GM12865 (cell line): ENCODE results near the gene TANC1.

Experiments used
- DNase-seq: peaks from one replicate; pipeline ENCODE4 v3.0.0; 2010; ENCODE audit warnings: low read depth
- H3K4me3 ChIP-seq: 2 replicates; pipeline ENCODE4 v1.5.1; 2011; ENCODE audit warnings: mild to moderate bottlenecking, low read depth, low read length, control low read depth
- TF ChIP-seq, protein P1 (sequence below): IDR thresholded peaks from 2 replicates; pipeline ENCODE4 v1.5.1; 2011; ENCODE audit warnings: low read length, control low read depth, low read depth, inconsistent platforms; ENCODE audit not compliant: insufficient read depth; ENCODE audit errors: missing control alignments

TANC1 gene

DNA sequence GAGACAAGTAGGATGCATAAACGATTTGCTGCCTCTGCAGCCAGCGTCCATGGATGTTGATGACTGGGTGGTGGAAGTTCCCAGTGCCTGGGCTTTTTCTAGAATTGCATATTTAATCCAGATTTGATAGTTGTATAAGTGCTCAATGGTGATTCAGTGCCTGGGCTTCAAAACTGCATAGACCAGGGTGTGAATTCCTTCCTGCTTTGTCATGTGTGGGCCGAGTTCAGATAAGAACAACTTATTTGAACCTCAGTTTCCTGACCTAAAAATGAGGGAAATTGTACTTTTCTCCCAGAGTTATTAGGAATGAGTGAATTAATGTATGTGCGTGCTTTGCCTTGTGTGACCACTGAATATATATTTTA, 163.5 kb downstream of the TANC1 start:
- DNase-seq = no peak
- H3K4me3 ChIP-seq = no peak overlapping the region
- TF ChIP-seq, protein P1, sequence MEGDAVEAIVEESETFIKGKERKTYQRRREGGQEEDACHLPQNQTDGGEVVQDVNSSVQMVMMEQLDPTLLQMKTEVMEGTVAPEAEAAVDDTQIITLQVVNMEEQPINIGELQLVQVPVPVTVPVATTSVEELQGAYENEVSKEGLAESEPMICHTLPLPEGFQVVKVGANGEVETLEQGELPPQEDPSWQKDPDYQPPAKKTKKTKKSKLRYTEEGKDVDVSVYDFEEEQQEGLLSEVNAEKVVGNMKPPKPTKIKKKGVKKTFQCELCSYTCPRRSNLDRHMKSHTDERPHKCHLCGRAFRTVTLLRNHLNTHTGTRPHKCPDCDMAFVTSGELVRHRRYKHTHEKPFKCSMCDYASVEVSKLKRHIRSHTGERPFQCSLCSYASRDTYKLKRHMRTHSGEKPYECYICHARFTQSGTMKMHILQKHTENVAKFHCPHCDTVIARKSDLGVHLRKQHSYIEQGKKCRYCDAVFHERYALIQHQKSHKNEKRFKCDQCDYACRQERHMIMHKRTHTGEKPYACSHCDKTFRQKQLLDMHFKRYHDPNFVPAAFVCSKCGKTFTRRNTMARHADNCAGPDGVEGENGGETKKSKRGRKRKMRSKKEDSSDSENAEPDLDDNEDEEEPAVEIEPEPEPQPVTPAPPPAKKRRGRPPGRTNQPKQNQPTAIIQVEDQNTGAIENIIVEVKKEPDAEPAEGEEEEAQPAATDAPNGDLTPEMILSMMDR = no peak

DNA sequence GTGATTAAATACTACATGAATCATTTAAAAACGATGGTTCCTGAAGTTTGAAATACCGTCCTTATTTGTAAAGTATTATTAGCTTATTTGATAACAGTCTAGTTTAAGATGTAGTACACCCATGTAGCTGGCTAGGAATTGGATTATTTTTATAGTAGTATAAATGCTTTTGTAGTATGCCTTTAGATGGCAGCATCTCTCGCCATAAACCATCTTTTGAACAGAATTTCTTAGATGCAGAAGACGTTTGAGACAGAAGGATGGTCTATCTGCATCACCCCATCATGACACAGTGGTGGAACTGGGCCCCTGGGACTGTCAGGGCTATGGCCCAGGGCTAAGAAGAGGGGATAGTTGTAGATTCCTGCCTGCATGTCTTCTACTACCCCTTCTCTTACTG, 165.4 kb downstream of the TANC1 start:
- TF ChIP-seq, protein P1 = no peak
- DNase-seq = peak; percentile 15
- H3K4me3 ChIP-seq = no peak overlapping the region

DNA sequence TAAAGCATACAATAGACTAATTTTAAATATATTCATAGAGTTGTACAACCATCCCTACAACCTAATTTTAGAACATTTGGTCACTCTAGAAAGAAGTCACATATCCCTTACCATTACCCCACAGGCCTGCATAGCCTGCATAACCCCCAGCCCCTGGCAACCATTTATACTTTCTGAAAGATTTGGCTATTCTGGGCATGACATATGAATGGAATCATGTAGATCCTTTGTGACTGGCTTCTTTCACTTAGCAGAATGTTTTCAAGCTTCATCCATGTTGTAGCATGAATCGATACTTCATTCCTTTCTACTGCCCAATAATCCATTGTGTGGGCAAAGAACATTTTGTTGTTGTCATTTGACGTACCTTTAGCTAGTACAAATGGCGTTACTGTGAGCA, 166.5 kb downstream of the TANC1 start:
- no peak overlapping the region for H3K4me3 ChIP-seq
- DNase-seq = no peak
- TF ChIP-seq, protein P1 = no peak

DNA sequence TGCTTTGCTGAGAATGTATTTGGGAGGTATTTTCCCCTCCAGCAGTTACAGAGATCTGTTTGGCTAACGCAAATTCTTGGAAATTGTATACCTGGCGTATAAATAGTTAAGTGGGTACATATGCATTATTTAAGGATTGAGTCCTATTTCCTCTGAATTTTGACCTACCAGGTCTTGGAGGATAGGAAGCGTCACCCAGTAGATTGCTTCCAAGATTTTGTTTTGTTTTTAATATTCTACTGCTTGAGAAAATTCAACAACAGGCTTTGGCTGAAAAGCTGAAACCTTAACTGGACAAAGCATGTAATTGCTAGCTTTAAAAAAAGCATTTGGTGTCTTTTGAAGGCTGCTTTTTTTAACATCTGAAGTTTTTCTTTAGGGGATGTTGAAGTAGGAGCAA, 168.0 kb downstream of the TANC1 start:
- H3K4me3 ChIP-seq = no peak overlapping the region
- TF ChIP-seq, protein P1 = no peak
- DNase-seq = no peak

DNA sequence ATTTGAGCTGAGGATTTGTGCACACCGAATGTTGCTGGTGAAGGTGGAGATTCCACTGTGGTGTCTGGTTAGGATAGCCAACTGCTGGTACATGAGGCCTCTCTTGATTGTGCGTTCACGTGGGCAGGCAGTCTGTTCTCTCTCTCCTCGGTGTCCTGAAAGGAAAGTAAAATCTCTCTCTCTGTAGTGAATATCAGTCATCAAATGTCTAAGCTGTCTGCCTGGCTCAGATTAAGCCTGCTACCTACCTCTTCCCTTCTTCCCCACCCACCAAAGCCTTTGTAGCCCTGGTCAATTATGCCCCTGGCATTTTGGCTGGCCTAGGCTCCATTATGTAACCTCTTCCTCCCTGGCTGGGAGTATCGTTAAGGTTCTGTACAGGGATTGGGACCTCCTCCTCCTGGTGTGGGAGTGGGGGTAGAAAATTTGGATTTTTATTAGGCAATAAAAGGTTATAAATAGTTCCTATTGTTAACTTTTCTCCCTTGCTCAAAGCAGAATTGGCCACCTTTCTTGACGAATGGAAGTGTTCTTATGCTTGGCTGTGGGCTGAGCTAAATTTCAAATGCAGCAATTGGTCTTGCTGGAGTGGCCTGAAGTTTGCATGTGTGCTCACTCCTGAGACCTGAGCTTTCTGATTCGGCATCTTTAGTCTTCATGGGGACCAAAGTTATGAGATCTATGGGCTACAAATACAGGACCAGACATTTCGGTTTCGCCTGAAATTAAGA, 169.2 kb downstream of the TANC1 start:
- DNase-seq = no peak
- H3K4me3 ChIP-seq = no peak overlapping the region
- TF ChIP-seq, protein P1 = no peak

DNA sequence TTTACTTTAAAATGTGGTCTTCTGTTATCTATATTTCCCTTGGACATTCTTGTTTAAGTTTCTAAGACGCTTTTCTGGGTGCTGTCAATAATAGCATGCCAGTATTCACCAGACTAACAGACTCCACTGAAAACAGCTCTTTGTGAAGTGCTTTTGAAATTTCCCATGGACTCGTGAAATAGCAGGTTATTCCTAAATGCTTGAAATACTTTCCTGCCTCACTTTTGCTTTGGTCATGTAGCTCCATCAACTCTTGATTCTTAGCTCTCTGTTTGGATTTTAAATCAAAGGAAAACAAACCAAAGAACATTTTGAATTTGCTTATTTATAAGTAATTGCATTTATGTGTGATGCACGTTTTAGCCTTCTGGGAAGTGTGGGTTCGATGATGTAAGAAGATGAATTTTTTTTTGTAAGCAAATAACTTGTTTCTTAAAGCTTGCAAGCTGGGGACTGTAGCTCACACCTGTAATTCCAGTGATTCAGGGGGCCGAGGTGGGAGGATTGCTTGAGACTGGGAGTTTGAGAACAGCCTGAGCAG, 170.3 kb downstream of the TANC1 start:
- no peak for DNase-seq
- no peak overlapping the region for H3K4me3 ChIP-seq
- TF ChIP-seq, protein P1 = no peak
